ENCODE measurements around the gene GPR151. TPM values are rescaled to one million over a fixed set of nuclear protein-coding genes. Genes with fewer than 3 reads are reported as not detected.

Gene GPR151
- total and polyA plus RNA-seq, 2 donors (not counting 1 experiment from before 2014, with no cell fraction given): not detected

GRCh38 chr5:146520731-146521130, 4.7 kb upstream of the GPR151 start:
- Histone ChIP-seq H3K27ac (ENCODE audit: insufficient read depth, low read length) (no peak overlapping the region), H3K9ac (ENCODE audit: insufficient read depth, low read length) (no peak overlapping the region), H3K4me1 (ENCODE audit: control insufficient read depth, extremely low read depth, insufficient read depth, low read length) (no peaks in the 10 kb centered on the region), H3K79me2 (ENCODE audit: control insufficient read depth, insufficient read depth, low read length) (no peaks in the 10 kb centered on the region), H4K20me1 (ENCODE audit: control insufficient read depth, extremely low read depth, insufficient read depth, low read length) (no peaks in the 10 kb centered on the region), H3K4me3 (replicated peaks in 1 of 4; ENCODE audit: control extremely low read depth in 1 of 4, insufficient read depth in 1 of 4, low read depth in 3 of 4, low read length in 4 of 4) (no peak overlapping the region), H2AFZ (ENCODE audit: low read length) (no peak overlapping the region), H3K36me3 (ENCODE audit: control insufficient read depth, insufficient read depth, low read length) (no peaks in the 10 kb centered on the region), H3K9me3 (ENCODE audit: control insufficient read depth, insufficient read depth, low read depth, low read length) (no peaks in the 10 kb centered on the region), H3K4me2 (ENCODE audit: extremely low read depth, insufficient read depth, low read length) (no peak overlapping the region), H3K27me3 (ENCODE audit: control insufficient read depth, insufficient read depth, low read length) (no peaks in the 10 kb centered on the region)
- peak in 1 of 2 donors; percentile 15 for DNase-seq (ENCODE audit: low read depth in 2 of 2)
- TF ChIP-seq EZH2 (IDR thresholded peaks at IDR 0.05; ENCODE audit: low read length, missing control alignments) (no peak), CTCF (conservative IDR thresholded peaks at IDR 0.05 in 1 of 2, IDR thresholded peaks at IDR 0.05 in 1 of 2; ENCODE audit: low read depth in 1 of 2, low read length in 2 of 2) (no peak)

GRCh38 chr5:146519554-146519953, 3.6 kb upstream of the GPR151 start:
- no peak for DNase-seq (ENCODE audit: low read depth in 2 of 2)
- Histone ChIP-seq H3K79me2 (ENCODE audit: control insufficient read depth, insufficient read depth, low read length) (no peaks in the 10 kb centered on the region), H3K4me2 (ENCODE audit: extremely low read depth, insufficient read depth, low read length) (no peak overlapping the region), H3K9ac (ENCODE audit: insufficient read depth, low read length) (no peak overlapping the region), H3K36me3 (ENCODE audit: control insufficient read depth, insufficient read depth, low read length) (no peaks in the 10 kb centered on the region), H3K27me3 (ENCODE audit: control insufficient read depth, insufficient read depth, low read length) (no peaks in the 10 kb centered on the region), H3K9me3 (ENCODE audit: control insufficient read depth, insufficient read depth, low read depth, low read length) (no peaks in the 10 kb centered on the region), H4K20me1 (ENCODE audit: control insufficient read depth, extremely low read depth, insufficient read depth, low read length) (no peaks in the 10 kb centered on the region), H3K4me3 (replicated peaks in 1 of 4; ENCODE audit: control extremely low read depth in 1 of 4, insufficient read depth in 1 of 4, low read depth in 3 of 4, low read length in 4 of 4) (no peak overlapping the region), H3K4me1 (ENCODE audit: control insufficient read depth, extremely low read depth, insufficient read depth, low read length) (no peaks in the 10 kb centered on the region), H2AFZ (ENCODE audit: low read length) (no peak overlapping the region), H3K27ac (ENCODE audit: insufficient read depth, low read length) (no peak overlapping the region)
- TF ChIP-seq CTCF (conservative IDR thresholded peaks at IDR 0.05 in 1 of 2, IDR thresholded peaks at IDR 0.05 in 1 of 2; ENCODE audit: low read depth in 1 of 2, low read length in 2 of 2) (no peak), EZH2 (IDR thresholded peaks at IDR 0.05; ENCODE audit: low read length, missing control alignments) (no peak)

GRCh38 chr5:146515473-146516150, 378 bp downstream of the GPR151 start:
- Histone ChIP-seq H3K4me1 (ENCODE audit: control insufficient read depth, extremely low read depth, insufficient read depth, low read length) (no peaks in the 10 kb centered on the region), H2AFZ (ENCODE audit: low read length) (no peak overlapping the region), H3K79me2 (ENCODE audit: control insufficient read depth, insufficient read depth, low read length) (no peaks in the 10 kb centered on the region), H3K36me3 (ENCODE audit: control insufficient read depth, insufficient read depth, low read length) (peaks cover 2% of the 10 kb centered on the region), H3K9me3 (ENCODE audit: control insufficient read depth, insufficient read depth, low read depth, low read length) (no peaks in the 10 kb centered on the region), H3K4me2 (ENCODE audit: extremely low read depth, insufficient read depth, low read length) (no peak overlapping the region), H3K9ac (ENCODE audit: insufficient read depth, low read length) (no peak overlapping the region), H3K27ac (ENCODE audit: insufficient read depth, low read length) (no peak overlapping the region), H3K4me3 (replicated peaks in 1 of 4; ENCODE audit: control extremely low read depth in 1 of 4, insufficient read depth in 1 of 4, low read depth in 3 of 4, low read length in 4 of 4) (no peak overlapping the region), H4K20me1 (ENCODE audit: control insufficient read depth, extremely low read depth, insufficient read depth, low read length) (no peaks in the 10 kb centered on the region), H3K27me3 (ENCODE audit: control insufficient read depth, insufficient read depth, low read length) (no peaks in the 10 kb centered on the region)
- DNase-seq (ENCODE audit: low read depth in 2 of 2): no peak
- TF ChIP-seq CTCF (conservative IDR thresholded peaks at IDR 0.05 in 1 of 2, IDR thresholded peaks at IDR 0.05 in 1 of 2; ENCODE audit: low read depth in 1 of 2, low read length in 2 of 2) (no peak), EZH2 (IDR thresholded peaks at IDR 0.05; ENCODE audit: low read length, missing control alignments) (no peak)
